SU-DHL-6 (cell line): ENCODE results near the gene RPL12.

Source experiments
- H2AFZ ChIP-seq: fragments of 200-600 bp; sonication (generic); 2 replicates; pipeline ENCODE4 v1.6.1; 2014; ENCODE audit warnings: low read depth, mild to moderate bottlenecking, moderate library complexity, mixed read lengths, antibody characterized with exemption, low read length; ENCODE audit not compliant: severe bottlenecking
- H3F3A ChIP-seq: fragments of 200-600 bp; shearing (Covaris generic); 2 replicates; pipeline ENCODE4 v1.6.0; 2016; ENCODE audit warnings: antibody characterized with exemption, mild to moderate bottlenecking; ENCODE audit not compliant: insufficient read depth
- H3K27ac ChIP-seq: fragments of 200-600 bp; sonication (generic); 2 replicates; pipeline ENCODE4 v1.5.1; 2016; ENCODE audit warnings: low read depth, mild to moderate bottlenecking, low read length, moderate library complexity, mixed read lengths
- H3K27me3 ChIP-seq: fragments of 200-600 bp; sonication (generic), shearing (Covaris generic); 2 replicates; pipeline ENCODE4 v1.6.0; 2014; ENCODE audit warnings: mild to moderate bottlenecking, low read length
- H3K36me3 ChIP-seq: fragments of 200-600 bp; sonication (generic); 2 replicates; pipeline ENCODE4 v1.6.1; 2014; ENCODE audit warnings: mild to moderate bottlenecking, low read length, mixed read lengths
- H3K4me2 ChIP-seq: fragments of 300-600, 200-600 bp; shearing (Covaris generic), sonication (generic); 2 replicates; pipeline ENCODE4 v1.6.0; 2014; ENCODE audit warnings: low read length, low read depth, mild to moderate bottlenecking; ENCODE audit not compliant: poor library complexity, severe bottlenecking
- H3K4me3 ChIP-seq: fragments of 200-600 bp; sonication (generic); 2 replicates; pipeline ENCODE4 v1.5.1; 2014; ENCODE audit warnings: antibody characterized with exemption, low read length, mild to moderate bottlenecking, mixed read lengths; ENCODE audit not compliant: insufficient read depth, poor library complexity, severe bottlenecking
- H3K79me2 ChIP-seq: fragments of 200-600 bp; sonication (generic); 2 replicates; pipeline ENCODE4 v1.6.1; 2014; ENCODE audit warnings: mild to moderate bottlenecking, low read length, moderate library complexity; ENCODE audit not compliant: insufficient read depth
- H3K9ac ChIP-seq: fragments of 200-600 bp; sonication (generic); 2 replicates; pipeline ENCODE4 v1.7.0; 2014; ENCODE audit warnings: mild to moderate bottlenecking, low read length
- H3K9me2 ChIP-seq: fragments of 200-600 bp; sonication (generic); replicated peaks from 2 replicates; pipeline ENCODE4 v1.6.1; 2014; ENCODE audit warnings: low read length; ENCODE audit not compliant: insufficient read depth
- H3K9me3 ChIP-seq: fragments of 200-600 bp; sonication (generic); 2 replicates; pipeline ENCODE4 v1.6.1; 2014; ENCODE audit warnings: low read length, mixed read lengths; ENCODE audit not compliant: insufficient read depth
- H4K20me1 ChIP-seq: fragments of 200-600 bp; sonication (generic); 2 replicates; pipeline ENCODE4 v1.6.1; 2014; ENCODE audit warnings: low read depth, mild to moderate bottlenecking, antibody characterized with exemption, low read length, moderate library complexity, mixed read lengths
- EZH2phosphoT487 ChIP-seq: fragments of 200-600 bp; sonication (generic), shearing (Covaris generic); conservative IDR thresholded peaks from 2 replicates; pipeline ENCODE4 v1.6.1; 2018; ENCODE audit warnings: mild to moderate bottlenecking, antibody characterized with exemption, low read length, moderate library complexity, mixed read lengths
- TF ChIP-seq, protein P1 (sequence below): fragments of 200-600 bp; sonication (generic); IDR thresholded peaks from one replicate; pipeline ENCODE4 v1.5.1; 2017; ENCODE audit warnings: antibody characterized with exemption, mild to moderate bottlenecking, low read length, moderate library complexity; ENCODE audit not compliant: insufficient read depth, poor library complexity, severe bottlenecking

The RPL12 gene

DNA sequence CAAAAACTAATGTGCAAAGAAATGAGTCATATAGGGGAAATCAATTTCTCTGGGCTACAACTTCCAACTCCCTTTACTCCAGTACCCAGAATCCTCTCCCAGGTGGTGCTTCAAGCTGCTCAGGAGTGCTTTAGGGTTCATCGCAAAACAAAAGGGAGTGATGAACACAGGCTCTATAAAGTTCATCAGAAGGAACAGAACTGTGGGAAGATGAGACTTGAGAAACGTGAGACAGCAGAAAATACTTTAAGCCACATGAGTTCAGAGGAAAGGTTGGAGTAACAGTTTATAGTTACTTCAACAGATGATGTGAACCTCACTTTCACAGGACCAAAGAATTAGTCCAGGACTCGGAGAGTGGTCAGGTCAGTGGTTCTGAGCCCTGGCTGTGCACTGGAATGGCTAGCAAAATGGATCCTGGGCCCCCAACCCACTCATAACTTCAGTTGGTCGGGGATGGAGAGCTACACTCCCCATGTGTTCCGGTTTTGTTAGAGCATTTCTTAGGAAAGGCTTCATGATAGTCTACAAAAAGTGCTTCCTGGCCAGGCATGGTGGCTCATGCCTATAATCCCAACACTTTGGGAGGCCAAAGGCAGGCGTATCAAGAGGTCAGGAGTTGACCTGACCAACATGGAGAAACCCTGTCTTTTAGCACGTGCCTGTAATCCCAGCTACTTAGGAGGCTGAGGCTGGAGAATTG lies 4.3 kb downstream of the RPL12 start:
- Histone ChIP-seq H3K27me3 (no peaks in the 10 kb centered on the region), H3K36me3 (peaks cover 38% of the 10 kb centered on the region), H3K27ac (0 out of 2 replicates have a peak overlapping the region, but pooled peaks have one; percentile 18), H3K4me2 (no peak overlapping the region), H2AFZ (no peak overlapping the region), H3F3A (peaks cover 70% of the 10 kb centered on the region), H3K79me2 (peaks cover 25% of the 10 kb centered on the region), H3K4me3 (no peak overlapping the region), H3K9me3 (no peaks in the 10 kb centered on the region), H3K9me2 (no peaks in the 10 kb centered on the region), H3K9ac (no peak overlapping the region), H4K20me1 (peaks cover 11% of the 10 kb centered on the region; the same call in 1 of the 2 replicates)
- no peak for TF ChIP-seq EZH2phosphoT487
- TF ChIP-seq, protein P1, sequence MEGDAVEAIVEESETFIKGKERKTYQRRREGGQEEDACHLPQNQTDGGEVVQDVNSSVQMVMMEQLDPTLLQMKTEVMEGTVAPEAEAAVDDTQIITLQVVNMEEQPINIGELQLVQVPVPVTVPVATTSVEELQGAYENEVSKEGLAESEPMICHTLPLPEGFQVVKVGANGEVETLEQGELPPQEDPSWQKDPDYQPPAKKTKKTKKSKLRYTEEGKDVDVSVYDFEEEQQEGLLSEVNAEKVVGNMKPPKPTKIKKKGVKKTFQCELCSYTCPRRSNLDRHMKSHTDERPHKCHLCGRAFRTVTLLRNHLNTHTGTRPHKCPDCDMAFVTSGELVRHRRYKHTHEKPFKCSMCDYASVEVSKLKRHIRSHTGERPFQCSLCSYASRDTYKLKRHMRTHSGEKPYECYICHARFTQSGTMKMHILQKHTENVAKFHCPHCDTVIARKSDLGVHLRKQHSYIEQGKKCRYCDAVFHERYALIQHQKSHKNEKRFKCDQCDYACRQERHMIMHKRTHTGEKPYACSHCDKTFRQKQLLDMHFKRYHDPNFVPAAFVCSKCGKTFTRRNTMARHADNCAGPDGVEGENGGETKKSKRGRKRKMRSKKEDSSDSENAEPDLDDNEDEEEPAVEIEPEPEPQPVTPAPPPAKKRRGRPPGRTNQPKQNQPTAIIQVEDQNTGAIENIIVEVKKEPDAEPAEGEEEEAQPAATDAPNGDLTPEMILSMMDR: no peak

DNA sequence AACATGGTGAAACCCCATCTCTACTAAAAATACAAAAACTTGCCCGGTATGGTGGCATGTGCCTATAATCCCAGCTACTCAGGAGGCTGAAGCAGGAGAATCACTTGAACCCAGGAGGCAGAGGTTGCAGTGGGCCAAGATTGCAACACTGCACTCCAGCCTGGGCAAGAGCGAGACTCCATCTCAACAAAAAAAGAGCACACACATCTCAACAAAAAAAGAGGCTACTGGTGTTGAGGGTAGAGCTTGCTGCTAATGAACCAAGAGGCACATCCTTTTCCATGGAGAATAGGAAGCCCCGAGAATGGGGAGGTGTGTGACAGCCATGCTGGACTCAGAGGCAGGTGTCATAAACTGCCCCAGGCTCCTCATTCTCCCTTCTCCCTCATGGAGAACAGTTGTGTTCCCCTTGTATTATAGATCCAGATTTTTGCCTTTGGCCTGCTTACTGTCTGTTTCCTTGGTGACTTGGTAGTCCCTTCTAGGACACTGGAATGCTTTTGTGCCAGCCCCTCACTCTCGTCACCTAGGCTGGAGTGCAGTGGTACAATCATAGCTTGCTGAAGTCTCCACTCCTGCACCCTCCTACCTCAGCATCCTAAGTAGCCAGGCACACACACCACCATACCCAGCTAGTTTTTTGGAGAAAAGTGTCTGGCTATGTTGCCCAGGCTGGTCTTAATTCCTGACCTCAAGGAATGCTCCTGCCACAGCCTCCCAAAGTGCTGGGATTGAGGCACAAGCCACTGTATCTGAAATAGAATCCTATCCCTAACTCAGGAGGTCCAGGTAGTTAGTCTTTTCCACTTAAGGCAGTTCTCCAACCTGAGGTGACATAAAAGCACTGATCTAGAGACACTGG lies 5.1 kb downstream of the RPL12 start:
- Histone ChIP-seq H4K20me1 (peaks cover 11% of the 10 kb centered on the region; the same call in 1 of the 2 replicates), H2AFZ (no peak overlapping the region), H3K9ac (no peak overlapping the region), H3K36me3 (peaks cover 38% of the 10 kb centered on the region), H3K27me3 (no peaks in the 10 kb centered on the region), H3K4me3 (no peak overlapping the region), H3K79me2 (peaks cover 24% of the 10 kb centered on the region), H3K27ac (0 out of 2 replicates have a peak overlapping the region, but pooled peaks have one; percentile 18), H3K9me3 (no peaks in the 10 kb centered on the region), H3F3A (peaks cover 69% of the 10 kb centered on the region), H3K4me2 (no peak overlapping the region), H3K9me2 (no peaks in the 10 kb centered on the region)
- TF ChIP-seq, protein P1: no peak
- TF ChIP-seq EZH2phosphoT487: no peak

DNA sequence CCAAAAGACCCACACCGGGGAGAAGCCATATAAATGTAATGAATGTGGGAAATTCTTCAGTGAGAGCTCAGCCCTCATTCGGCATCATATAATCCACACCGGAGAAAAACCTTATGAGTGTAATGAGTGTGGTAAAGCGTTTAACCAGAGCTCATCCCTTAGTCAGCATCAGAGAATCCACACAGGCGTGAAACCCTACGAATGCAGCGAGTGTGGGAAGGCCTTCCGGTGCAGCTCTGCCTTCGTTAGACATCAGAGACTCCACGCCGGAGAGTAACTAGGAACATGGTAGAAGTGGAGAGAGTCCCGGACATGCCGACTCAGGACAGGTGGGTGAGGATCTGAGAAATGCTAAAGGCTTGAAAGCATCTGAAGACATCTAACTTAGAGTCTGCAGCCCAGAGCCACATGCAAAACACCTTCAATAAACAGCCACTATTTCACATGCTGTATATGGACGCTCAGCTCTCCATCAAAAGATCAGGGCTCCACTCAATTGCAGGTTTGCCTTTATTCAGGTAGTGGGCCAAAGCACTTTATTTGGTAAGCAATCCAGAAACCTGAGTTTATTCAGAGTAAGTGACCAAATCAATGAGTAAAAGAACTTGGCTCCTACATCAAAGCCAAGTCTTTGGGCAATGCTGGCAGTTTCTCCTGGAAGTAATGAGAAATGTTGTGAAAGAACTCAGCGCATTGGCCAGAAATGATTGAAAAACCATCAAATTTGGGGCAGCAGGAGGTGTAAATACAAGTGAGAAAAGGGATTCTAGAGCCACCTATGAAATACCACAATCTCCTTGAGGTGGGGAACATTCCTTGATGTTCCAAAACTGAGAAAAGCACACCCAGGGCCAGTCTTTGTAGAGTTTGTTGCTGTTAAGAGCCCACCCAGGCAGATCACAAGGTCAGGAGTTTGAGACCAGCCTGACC lies 6.0 kb downstream of the RPL12 start:
- H3K27me3 ChIP-seq: no peaks in the 10 kb centered on the region
- TF ChIP-seq EZH2phosphoT487: no peak
- TF ChIP-seq, protein P1: no peak
- peaks cover 11% of the 10 kb centered on the region; the same call in 1 of the 2 replicates for H4K20me1 ChIP-seq
- peaks cover 60% of the 10 kb centered on the region for H3F3A ChIP-seq
- H3K36me3 ChIP-seq: peaks cover 31% of the 10 kb centered on the region
- H3K9ac ChIP-seq: no peak overlapping the region
- no peaks in the 10 kb centered on the region for H3K9me3 ChIP-seq
- H2AFZ ChIP-seq: no peak overlapping the region
- no peak overlapping the region for H3K27ac ChIP-seq
- H3K4me3 ChIP-seq: no peak overlapping the region
- H3K9me2 ChIP-seq: no peaks in the 10 kb centered on the region
- H3K4me2 ChIP-seq: no peak overlapping the region
- peaks cover 15% of the 10 kb centered on the region for H3K79me2 ChIP-seq
